Suppressor macrophage treated with lipopolysaccharide for 1 hour (primary cell): ENCODE results near the gene PHC3.
A peak's percentile ranks its signal among the peaks of the same experiment; 100 is the strongest.
"Not testable (repeated sequence)": the region's sequence is repeated elsewhere in the genome, so short reads cannot be mapped to it uniquely, and the experiment has no call there.

ENCODE experiments used
- DNase-seq, 3 donors: peaks; one replicate each; pipeline ENCODE4 v3.0.0-alpha.2; 2020 to 2022

PHC3 gene

GRCh38 chr3:170117134-170117533 is 64.4 kb downstream of the PHC3 start:
- peak in 1 of 3 donors; percentile 8 for DNase-seq

GRCh38 chr3:170114165-170114564 is 67.4 kb downstream of the PHC3 start:
- DNase-seq, result not testable (repeated sequence)

- DNase-seq, result no peak
Observed at GRCh38 chr3:170111147-170111771, 70.3 kb downstream of the PHC3 start.

DNA sequence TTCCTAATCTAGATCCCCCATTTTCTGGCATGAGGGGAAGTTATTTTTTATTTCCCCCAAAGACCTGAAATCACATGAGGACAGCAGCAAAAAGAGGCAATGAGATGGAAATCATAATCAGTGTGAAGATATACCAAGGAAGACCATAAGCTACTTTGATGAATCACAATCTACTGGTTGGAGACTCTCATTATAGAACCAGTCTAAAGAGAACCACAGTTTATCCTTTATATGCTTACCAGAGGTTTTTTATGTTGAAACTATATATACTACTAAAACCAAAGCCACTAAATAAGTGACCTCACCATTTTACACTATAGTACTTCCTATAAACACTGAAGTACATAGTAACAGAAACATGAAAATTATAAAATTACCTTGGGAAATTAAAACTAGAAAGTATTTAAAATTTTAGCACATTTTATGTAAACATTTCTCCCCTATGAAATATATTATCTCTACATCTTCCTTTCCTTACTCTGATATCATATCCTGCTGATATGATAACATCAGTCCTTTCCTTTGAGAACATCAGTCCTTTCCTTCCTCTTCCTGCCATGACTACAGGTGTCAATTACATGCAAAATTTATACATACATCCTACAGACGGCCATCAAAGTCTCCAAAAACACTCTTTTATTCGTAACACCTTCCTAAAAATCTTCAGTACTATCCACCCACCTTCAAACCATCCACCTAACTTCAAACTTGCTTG is 71.8 kb downstream of the PHC3 start:
- DNase-seq, result no peak

DNA sequence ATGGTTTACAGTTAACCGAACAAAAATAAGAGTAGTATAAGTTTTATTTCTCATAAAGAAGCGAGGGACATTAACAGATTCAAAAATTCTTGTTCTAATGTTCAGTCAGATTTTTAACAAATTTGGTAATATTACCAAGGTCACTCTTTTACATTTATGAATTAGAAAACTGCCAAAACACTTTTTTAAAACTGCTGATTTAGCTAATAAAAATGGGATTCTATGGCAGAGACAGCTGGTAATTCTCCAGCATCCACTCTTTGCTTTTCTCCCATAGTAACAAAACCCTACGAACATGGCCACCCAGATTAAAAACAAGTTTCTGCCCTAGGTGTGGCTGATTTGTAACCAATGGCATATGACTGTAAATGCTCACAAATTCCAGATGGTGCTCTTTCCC is 72.6 kb downstream of the PHC3 start:
- no peak for DNase-seq

DNA sequence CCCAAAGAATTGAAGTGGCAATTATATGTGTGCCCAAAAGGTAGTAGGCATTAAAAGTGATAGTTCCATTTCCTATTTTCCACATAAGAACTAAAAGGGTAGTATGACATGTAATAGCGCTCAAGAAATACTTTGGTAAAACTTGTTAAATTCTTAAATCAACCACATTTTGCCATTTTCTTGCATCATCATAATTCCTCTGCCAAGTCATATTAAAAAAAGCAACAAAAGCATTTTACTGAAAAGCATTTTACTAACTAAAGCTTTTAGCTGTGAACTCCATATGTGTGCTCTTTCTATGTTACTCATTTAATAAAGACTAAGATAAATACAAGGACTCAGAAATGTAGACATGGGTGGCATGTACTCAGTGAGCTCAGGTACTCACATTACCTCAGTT is 73.6 kb downstream of the PHC3 start:
- no peak for DNase-seq

- DNase-seq, result no peak
Observed at GRCh38 chr3:170102431-170102830, 79.1 kb downstream of the PHC3 start.

- DNase-seq, result no peak
Observed at GRCh38 chr3:170100944-170101343, 80.6 kb downstream of the PHC3 start.

DNA sequence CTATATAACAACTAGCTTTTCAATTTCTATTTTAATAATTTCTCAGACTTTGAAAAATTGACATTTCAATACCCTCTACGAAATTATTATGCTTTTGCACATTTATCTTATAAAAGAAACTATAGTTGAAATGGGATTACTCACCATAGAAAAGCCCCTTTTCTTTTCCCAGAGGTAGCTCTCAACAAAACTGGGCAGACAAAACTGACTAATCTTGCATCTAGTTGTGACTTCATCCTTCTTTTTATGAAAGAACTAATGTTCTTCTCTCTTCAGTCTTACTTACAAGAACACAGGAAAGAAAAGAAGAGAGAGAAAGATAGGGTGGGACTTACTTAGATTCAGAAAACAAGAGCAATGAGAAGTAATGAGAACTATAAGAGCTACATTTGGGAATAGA is 82.8 kb downstream of the PHC3 start:
- DNase-seq, result peak in 2 of 3 donors; percentile 6 to 45

- DNase-seq, result no peak
Observed at GRCh38 chr3:170096342-170096741, 85.2 kb downstream of the PHC3 start.

- no peak for DNase-seq
Observed at GRCh38 chr3:170095771-170096170, 85.8 kb downstream of the PHC3 start.

DNA sequence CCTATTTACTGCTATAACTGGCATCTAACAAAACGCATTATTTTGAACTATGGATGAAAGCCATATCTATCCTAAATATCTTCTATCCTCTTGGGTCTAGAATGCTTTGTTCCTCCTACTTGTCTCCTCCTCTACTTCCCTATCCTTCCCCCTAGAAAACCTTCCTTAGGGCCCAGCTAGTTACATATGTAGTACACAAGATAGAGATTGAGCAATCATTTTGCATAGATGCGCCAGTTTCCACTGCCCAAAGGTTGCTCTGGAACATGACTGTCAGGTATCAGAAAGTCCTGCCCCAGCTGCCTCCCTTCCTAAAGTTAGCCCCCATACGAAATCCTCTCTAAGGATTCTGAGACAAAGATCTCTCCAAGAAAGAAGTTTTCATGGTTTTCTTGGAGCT is 88.6 kb downstream of the PHC3 start:
- no peak for DNase-seq

GRCh38 chr3:170090601-170090981 is 90.9 kb downstream of the PHC3 start:
- no peak for DNase-seq

DNA sequence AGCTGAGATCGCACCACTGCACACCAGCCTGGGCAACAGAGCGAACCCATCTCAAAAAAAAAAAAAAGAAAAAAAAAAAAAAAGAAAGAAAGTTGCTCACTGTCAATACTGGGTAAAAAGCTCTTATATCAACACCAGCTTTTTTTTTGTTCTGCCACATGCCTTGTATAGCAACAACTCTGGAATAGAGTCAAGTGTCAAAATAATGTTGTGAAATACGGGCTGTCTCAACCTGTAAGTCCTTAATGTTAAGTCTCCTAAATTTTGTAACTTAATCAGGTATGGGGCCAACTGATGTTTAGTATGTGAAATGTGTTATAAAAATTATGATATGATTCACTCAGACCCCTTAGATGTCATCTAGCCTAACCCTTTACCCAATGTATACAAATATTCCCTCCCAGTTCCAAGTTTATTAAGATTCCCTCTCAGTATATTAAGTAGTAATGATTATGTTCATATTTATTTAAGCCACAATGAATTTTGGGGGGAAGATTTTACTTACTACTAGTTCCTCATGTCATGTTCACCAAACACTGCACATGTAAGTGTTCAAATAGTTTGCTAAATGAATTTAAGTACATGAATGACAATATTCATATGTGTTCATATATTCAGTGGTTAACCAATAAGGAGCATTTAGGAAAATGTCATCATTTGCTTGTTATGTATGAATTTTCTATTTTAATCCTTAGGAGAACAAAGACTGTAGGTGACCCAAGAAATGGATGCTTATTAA is 91.5 kb downstream of the PHC3 start:
- DNase-seq, result no peak

- DNase-seq, result no peak
Observed at GRCh38 chr3:170085396-170085795, 96.1 kb downstream of the PHC3 start.

GRCh38 chr3:170083343-170083742 is 98.2 kb downstream of the PHC3 start:
- no peak for DNase-seq

DNA sequence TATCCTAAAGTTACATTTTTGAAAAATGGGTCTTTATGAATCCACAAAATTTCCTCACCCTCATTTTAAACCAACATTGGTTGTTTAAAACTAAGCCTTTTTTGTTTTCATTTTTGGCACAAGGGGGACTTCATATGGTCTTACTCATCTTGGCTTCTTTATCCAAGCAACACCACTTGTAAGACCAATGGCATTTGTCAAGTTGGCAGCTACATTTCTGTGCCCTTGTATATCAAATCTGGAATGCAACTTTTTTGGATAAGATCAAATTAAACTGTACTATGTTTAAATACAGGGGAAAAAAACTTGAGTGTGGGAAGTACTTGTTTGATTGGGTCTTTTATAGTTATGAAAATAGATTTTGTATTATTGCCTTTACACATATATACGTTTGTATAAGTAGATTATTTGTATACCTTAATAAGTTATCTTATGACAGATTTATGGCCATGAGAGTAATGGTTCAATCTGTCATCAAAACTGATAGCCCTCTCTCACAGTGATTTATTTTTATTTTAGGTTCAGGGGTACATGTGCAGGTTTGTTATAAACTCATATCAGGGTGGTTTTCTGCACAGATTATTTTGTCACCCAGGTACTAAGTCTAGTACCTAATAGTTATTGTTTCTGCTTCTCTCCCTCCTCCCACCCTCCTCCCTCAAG is 100.3 kb downstream of the PHC3 start:
- DNase-seq, result no peak

GRCh38 chr3:170080605-170081004 is 100.9 kb downstream of the PHC3 start:
- no peak for DNase-seq

GRCh38 chr3:170079536-170080165 is 101.9 kb downstream of the PHC3 start:
- DNase-seq, result no peak

DNA sequence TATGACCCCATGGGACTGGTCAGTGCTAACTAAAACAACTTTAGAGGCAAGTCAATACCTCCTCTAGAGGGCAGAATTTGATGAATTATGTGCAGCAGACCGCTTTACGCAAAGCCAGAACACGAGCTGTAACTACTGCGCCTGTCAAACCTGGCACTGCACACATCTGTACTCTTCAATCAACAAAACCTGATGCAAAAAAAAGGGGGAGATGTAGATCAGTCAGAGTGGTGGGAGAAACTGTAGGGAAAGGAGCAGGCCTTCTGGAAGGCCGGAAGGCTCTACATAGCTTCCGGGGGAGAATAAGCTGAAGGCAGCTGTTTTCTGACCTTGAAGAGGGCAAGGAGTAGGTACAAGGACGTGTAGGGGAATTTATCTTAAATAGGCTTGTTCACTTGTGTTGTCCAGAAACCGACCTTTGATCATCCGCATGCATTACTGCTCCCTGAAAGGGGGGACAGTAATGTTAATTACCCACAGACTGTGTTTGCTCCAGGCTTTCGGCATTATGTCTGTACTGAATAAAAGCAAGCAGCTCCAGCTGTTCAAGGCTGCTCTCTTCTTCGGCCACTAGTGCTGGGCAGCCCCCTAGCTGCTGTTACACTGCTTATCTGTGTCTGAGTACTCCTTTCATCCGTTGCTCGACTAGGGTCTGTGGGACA is 102.8 kb downstream of the PHC3 start:
- DNase-seq, result no peak

- no peak for DNase-seq
Observed at GRCh38 chr3:170077361-170077760, 104.2 kb downstream of the PHC3 start.

DNA sequence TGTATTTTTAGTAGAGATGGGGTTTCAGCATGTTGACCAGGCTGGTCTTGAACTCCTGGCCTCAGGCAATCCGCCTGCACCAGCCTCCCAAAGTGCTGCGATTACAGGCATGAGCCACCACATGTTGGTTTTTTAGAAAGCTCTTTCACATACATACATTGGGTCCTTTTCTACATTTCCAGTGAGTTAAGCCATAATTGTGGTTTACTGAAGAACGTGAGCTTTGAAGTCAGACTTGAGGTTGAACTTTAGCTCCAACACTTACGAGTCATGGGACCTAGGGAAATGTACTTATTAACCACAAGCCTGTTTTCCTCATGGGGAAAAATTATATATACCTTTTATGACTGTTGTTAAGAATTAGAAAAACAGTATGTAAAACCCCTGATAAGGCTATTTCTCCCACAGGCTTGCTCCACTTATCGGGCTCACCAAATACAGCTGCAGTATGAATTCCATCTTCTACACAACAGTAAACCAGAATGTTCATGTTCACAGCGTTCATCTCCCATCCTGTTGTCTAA is 104.8 kb downstream of the PHC3 start:
- no peak for DNase-seq
